CD4-positive, alpha-beta T cell treated with Interleukin-1 beta for 1 hour (primary cell): Measurements from ENCODE around the gene PLIN5.
"Not testable (repeated sequence)": the region's sequence is repeated elsewhere in the genome, so short reads cannot be mapped to it uniquely, and the experiment has no call there.

ENCODE experiments used
- DNase-seq, 2 donors: peaks; one replicate each; pipeline ENCODE4 v3.0.0-alpha.2; 2020 to 2022

PLIN5 gene

GRCh38 chr19:4542896-4543841, 8.1 kb upstream of the PLIN5 start:
- DNase-seq, result no peak

GRCh38 chr19:4541806-4542145, 6.8 kb upstream of the PLIN5 start:
- DNase-seq, result not testable (repeated sequence)

DNA sequence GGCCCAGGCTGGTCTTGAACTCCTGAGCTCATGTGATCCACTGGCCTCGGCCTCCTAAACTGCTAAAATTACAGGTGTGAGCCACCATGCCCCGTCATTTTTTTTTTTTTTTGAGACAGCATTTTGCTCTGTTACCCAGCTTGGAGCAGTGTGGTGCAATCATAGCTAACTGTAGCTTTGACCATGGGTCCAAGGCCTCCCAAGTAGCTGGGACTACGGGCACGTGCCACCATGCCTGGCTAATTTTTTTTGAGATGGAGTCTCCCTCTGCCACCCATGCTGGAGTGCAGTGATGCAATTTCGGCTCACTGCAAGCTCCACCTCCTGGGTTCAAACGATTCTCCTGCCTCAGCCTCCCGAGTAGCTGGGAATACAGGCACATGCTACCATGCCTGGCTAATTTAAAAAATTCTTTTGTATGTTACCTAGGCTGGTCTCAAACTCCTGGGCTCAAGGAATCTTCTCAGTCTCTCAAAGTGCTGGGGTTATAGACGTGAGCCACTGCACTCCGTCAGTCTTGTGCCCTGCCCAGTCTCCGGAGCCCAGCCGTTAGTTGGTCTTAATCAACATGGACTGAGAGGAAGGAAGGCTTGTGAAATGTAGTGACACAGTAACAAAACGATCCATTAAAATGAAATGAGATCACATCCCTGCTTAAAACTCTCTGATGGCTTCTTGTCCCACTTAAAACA, 6.2 kb upstream of the PLIN5 start:
- peak in 1 of 2 donors; percentile 37 for DNase-seq

DNA sequence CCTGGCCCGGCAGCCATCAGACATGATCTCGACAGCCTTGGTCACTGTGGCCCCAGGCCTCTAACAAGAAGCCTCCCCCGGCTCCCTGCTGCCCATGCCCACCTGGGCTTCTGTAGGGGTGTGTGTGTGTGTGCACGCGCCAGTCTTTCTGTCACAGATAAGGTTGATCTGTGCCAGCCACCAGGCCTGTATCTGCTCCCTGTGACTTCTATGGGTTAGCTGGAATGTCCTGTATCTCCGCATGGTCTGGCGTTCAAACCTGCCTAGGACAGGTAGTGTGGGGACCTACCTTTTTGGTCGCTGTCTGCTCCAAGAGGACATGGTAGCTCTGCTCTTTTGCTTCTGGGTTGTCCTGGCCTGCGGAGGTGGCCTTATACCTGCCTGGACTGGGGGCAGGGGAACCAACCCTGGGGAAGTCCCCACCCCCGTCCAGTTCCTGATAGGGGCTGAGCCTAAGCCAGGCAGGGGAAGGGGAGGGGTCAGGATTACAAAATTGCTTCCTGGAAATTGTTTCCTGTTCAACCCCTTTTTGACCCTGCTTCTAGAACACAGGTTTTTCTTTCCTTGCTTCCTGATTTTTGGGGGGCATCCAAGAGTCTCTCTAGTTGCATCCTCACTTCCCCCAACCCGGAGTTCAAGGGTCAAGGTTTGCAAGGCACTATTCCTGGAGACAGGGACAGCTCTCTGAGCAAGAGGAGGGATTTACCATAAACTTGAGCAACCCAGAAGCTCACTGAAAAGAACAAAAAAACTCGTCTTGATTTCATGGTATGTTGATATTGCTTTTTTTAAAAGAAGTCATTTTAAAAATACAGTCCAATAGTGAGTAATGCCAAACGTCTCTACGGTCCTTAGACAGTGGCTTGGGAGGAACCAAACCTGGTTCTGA, 4.9 kb upstream of the PLIN5 start, which contains the start of gene LRG1:
Gene LRG1, minus strand, starts transcription at position 344 of the 889 bp plus-strand sequence. Its CDS starts 23 bp downstream, at position 321.
- DNase-seq, result peak; percentile 12 to 62

DNA sequence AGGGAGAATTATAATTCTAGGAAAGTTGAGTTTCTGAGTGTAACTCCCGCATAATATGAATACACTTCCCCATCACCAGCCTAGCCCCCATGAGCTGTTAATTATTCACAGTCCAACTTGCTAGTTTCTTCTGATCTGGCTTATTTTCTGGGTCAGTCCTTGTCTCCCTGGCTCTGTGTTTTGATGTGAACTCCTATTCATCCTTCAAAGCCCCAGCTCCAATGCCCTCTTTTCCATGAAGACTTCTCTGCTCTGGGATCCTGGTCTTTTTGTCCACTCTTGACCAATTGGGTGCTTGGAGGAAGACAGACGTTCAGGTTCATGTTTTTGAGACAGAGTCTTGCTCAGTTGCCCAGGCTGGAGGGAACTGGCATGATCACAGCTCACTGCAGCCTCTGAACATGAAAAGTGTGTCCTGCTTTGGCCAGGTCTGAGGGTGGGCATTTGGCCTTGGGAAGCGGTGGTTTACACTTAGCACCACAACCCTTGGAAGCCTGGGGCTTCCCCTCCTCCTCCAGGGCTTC, 4.2 kb upstream of the PLIN5 start:
- DNase-seq, result no peak

DNA sequence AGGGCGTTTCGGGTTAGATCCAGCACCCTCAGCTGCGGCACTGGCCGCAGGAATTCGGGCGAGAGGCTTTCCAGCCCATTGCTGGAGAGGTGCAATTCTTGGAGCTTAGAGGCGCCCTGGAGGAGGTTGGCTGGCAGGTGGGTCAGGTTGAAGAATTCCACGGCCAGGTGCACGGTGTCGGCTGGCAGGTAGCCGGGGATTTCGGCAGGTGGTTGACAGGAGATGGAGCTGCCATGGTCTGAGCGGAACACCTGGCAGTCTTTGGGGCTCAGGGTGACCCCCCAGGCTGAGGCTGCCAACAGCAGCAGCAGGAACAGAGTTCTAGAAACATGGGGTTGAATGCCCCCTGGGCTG, 3.6 kb upstream of the PLIN5 start:
- DNase-seq, result no peak

GRCh38 chr19:4537953-4538600, 3.1 kb upstream of the PLIN5 start:
- no peak for DNase-seq

- DNase-seq, result no peak
Observed at GRCh38 chr19:4536798-4537197, 1.8 kb upstream of the PLIN5 start.

DNA sequence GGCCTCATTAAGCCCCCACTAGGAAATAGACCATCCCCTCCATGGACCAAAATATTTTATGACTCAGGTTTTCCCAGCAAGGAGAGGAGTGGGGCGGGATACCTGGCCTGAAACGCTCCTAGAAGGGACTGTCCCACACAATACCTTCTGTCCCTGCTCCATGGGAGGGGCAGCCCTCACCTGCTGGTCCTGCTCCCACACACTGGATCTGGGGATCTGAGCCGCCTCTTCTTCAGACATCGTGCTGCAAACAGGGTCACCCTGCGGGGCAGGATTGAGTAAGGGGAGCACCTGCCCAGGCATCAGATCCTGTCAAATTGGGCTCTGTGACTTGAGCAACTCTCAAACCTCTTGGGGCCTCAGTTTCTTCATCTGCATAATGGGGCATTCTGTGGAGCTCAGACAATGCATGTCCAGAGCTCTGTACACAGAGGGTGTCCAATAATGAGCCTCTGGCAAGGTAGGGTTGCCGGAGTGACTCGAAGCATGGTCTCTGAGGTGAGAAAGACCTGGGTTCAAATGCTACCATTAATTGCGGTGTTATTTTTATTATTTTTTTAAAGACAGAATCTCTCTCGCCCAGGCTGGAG, 1.1 kb downstream of the PLIN5 start:
- no peak for DNase-seq

- no peak for DNase-seq
Observed at GRCh38 chr19:4533334-4533733, 1.7 kb downstream of the PLIN5 start.

- no peak for DNase-seq
Observed at GRCh38 chr19:4531562-4532165, 3.4 kb downstream of the PLIN5 start.

DNA sequence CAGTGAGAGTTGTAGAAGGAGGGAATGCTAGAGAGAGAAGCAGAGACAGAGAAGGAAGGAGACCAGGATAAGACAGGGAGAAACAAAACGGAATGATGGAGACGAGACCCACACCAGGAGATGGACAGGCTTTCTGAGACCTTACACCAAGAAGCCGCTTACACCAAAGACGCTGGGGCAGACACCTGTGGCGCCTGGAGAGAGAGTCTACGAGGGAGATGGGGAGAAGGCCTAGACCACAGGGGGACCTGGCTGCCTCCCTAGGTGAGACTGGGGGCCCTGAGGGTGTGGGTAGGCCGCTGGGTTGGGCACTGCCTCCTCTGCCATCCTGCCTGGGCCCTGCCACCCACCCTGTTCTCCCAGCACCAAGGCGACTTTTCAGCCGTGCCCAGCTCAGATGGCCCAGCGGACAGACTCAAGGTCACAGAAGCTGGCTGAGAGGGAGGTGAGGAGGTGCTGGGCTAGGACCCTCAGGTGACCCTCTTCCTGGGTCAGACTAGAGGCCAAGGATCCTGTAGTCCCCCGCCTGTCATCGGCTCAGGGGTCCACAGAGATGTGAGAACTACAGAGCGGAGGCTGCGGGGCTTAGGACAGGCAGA, 5.0 kb downstream of the PLIN5 start:
- no peak for DNase-seq

DNA sequence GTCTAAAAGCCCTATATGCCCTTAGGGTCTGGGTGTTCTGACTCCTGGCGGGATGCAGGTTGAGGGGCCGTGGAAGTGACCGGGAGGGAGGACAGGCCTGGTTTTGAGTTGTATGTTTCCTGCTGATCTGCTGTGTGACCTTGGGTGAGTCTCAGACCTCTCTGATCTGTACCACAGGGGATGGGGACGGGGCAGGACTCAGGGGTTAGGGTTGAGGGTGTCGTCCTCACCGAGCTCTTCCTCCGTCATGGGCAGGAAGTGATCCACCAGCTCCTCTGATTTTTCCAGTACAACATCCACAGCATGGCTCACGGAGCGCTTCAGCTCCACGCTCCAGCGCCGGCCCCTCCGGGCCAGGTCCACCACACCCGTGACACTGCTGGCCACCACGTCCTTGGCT, 6.2 kb downstream of the PLIN5 start:
- DNase-seq, result no peak

DNA sequence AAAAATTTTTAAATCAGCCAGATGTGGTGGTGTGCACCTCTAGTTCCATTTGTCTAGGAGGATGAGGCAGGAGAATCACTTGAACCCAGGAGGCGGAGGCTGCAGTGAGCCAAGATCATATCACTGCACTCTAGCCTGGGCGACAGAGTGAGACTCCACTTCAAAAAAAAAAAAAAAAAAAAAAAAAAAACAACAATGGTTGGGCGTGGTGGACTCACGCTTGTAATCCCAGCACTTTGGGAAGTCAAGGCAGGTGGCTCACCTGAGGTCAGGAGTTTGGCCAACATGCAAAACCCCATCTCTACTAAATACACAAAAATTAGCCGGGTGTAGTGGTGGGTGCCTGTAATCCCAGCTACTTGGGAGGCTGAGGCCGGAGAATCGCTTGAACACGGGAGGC, 7.6 kb downstream of the PLIN5 start:
- not testable (repeated sequence) for DNase-seq

DNA sequence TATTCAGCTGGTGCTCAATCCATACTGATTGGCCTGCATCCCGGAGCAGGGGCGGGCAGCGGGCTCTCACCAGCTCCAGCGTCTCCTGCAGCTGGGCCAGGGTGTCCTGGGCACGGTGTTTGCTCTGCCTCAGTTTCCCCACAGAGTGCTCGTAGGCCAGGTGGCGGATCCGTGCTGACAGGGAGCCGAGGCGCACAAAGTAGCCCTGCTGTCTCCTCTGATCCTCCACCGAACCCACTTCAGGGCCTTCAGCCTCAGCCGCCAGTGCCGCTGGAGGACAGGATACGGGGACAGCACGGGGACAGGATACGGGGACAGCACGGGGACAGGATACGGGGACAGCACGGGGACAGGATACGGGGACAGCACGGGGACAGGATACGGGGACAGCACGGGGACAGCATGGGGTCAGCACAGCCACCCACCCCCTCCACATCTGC, 9.4 kb downstream of the PLIN5 start:
- no peak for DNase-seq

DNA sequence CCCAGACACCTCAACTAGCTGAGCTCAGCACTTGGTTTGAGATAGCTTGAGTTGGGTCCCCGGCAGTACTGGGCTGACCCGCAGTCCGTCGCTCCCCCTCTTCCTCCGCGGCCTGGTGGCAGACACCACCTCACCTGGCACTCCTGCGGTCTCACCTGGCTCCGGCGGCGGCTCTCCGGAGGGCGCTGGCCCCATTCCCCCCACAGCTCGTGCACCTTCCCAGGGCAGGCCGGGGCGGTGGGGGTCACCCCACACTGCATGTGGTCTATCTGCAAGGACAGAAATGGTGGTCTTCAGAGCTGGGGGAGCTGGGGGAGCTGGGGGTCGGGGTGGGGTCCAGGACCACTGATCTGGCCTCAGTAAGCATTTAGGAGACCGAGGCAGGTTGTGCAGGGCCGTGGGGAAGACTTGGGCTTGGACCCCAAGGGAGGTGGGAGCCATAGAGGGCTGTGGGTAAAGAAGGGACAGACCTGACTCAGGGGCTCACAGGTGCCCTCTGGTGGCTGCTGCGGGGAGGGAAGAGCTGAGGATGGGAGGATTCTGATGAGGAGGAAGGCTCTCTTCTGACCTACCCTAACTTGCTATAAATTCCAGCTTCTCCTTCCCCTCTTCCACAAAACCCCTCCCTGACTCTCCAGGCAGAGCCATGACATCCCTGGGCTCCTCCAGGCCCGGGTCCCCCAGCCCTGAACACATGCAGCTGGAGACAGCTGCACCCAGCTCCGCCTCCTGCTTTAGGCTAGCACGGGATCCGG, 10.0 kb downstream of the PLIN5 start:
- peak; percentile 54 to 60 for DNase-seq

DNA sequence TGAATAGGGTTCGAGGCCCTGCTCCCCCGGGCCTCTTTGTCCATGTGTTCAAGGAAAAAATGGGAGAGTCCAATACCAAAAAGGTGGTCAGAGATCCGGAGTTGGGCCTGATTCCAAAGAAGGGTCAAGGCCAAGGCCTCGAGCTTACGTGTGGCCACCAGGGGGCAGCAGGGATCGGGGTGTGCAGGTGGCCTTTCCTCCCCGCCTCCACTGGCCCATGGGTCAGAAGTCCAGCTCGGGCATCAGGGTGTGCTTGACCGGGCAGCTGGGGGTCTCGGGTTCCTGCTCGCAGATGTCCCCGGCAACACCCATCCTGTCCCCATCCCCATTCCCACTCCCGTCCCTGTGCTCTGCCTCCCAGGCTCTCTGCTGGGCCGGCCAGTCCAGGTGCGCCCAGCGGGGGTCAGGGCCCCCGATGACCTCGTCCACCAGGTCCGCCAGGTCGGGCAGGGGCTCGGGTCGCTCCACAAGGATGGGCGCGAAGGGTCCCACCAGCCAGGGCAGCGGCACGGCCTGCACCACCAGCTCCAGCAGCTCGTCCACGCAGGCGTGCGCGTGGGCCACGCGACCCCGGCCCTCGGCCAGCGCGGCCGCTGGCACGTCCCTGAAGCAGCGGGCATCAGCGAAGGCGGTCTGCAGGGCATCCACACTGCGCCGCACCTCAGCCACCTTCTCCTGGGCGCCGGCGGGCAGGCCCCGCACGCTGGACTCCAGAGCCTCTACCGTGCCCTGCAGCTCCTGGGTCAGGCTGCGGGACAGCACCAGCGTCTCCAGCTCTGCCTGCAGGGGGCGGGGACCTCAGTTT, 11.5 kb downstream of the PLIN5 start:
- DNase-seq, result peak; percentile 13 to 34

GRCh38 chr19:4522291-4523002, 12.6 kb downstream of the PLIN5 start:
- no peak for DNase-seq

DNA sequence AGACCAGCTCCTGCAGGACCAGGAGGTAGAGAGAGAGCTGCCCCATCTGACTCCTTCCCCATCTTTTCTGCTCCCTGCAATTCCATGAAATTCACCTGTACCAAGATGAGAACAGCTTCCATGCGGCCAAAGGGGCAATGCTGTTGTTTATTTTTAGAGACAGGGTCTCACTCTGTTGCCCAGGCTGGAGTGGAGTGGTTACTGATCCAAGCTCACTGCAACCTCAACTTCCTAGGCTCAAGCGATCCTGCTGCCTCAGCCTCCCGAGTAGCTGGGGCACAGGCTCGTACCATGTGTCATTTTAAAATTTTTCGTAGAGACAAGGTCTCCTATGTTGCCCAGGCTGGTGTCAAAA, 13.2 kb downstream of the PLIN5 start:
- DNase-seq, result no peak
